OCI-LY3 (cell line): Measurements from ENCODE around the gene DENND2C.

ENCODE experiments used
- H2AFZ ChIP-seq: fragments of 200-600, 300-600 bp; shearing (Covaris generic); 2 replicates; pipeline ENCODE4 v1.6.0; 2014; ENCODE audit warnings: antibody characterized with exemption, low read depth, low read length
- H3K27ac ChIP-seq: fragments of 200-600, 300-600 bp; sonication (generic); 2 replicates; pipeline ENCODE4 v1.5.1; 2014; ENCODE audit warnings: mild to moderate bottlenecking, low read length, moderate library complexity, mixed read lengths
- H3K27me3 ChIP-seq: fragments of 200-600, 300-600 bp; sonication (generic); 2 replicates; pipeline ENCODE4 v1.6.1; 2014; ENCODE audit warnings: low read depth, low read length, mixed read lengths
- H3K36me3 ChIP-seq: fragments of 200-600, 300-600 bp; sonication (generic); replicated peaks from 2 replicates; pipeline ENCODE3; 2014; ENCODE audit warnings: low read depth, low read length, mixed read lengths
- H3K4me1 ChIP-seq: fragments of 300-600, 200-600 bp; sonication (generic); 2 replicates; pipeline ENCODE4 v1.6.1; 2014; ENCODE audit warnings: low read length, mixed read lengths
- H3K4me2 ChIP-seq: fragments of 200-600, 300-600 bp; sonication (generic); 2 replicates; pipeline ENCODE4 v1.6.1; 2014; ENCODE audit warnings: low read length, mixed read lengths
- H3K4me3 ChIP-seq: fragments of 300-600, 200-600 bp; sonication (generic); 2 replicates; pipeline ENCODE4 v1.5.1; 2014; ENCODE audit warnings: antibody characterized with exemption, mild to moderate bottlenecking, low read length, moderate library complexity
- H3K79me2 ChIP-seq: fragments of 300-600, 200-600 bp; shearing (Covaris generic); 2 replicates; pipeline ENCODE4 v1.6.1; 2014; ENCODE audit warnings: mild to moderate bottlenecking, low read length, mixed read lengths
- H3K9ac ChIP-seq: fragments of 300-600, 200-600 bp; shearing (Covaris generic); 2 replicates; pipeline ENCODE4 v1.6.0; 2014; ENCODE audit warnings: mild to moderate bottlenecking, low read length, moderate library complexity
- H3K9me3 ChIP-seq: fragments of 200-600, 300-600 bp; shearing (Covaris generic); 2 replicates; pipeline ENCODE4 v1.6.1; 2014; ENCODE audit warnings: low read length, mixed read lengths; ENCODE audit not compliant: insufficient read depth
- H4K20me1 ChIP-seq: fragments of 200-600, 300-600 bp; sonication (generic); 2 replicates; pipeline ENCODE4 v1.6.1; 2016; ENCODE audit warnings: low read length, mixed read lengths; ENCODE audit not compliant: insufficient read depth
- CTCF ChIP-seq: fragments of 200-600, 300-600 bp; sonication (generic); IDR thresholded peaks from 2 replicates; pipeline ENCODE4 v1.5.1; 2014; ENCODE audit warnings: antibody characterized with exemption, low read length, low read depth
- EZH2phosphoT487 ChIP-seq: fragments of 200-600 bp; shearing (Covaris generic); IDR thresholded peaks from 2 replicates; pipeline ENCODE4 v1.6.1; 2018; ENCODE audit warnings: antibody characterized with exemption, mixed run types, low read depth

The DENND2C gene

GRCh38 chr1:114685851-114686250, 16.0 kb upstream of the DENND2C start:
- H3K9me3 ChIP-seq: no peaks in the 10 kb centered on the region
- TF ChIP-seq CTCF (no peak), EZH2phosphoT487 (no peak)
- no peaks in the 10 kb centered on the region for H4K20me1 ChIP-seq

GRCh38 chr1:114677691-114678090, 7.8 kb upstream of the DENND2C start:
- Histone ChIP-seq H4K20me1 (no peaks in the 10 kb centered on the region), H3K27me3 (0 out of 2 replicates have a peak, but pooled peaks cover 7% of the 10 kb centered on the region), H3K9me3 (no peaks in the 10 kb centered on the region), H3K4me2 (no peak overlapping the region), H2AFZ (no peak overlapping the region), H3K36me3 (no peaks in the 10 kb centered on the region), H3K4me3 (no peak overlapping the region), H3K79me2 (no peaks in the 10 kb centered on the region), H3K27ac (no peak overlapping the region), H3K4me1 (no peaks in the 10 kb centered on the region), H3K9ac (no peak overlapping the region)
- TF ChIP-seq CTCF (no peak), EZH2phosphoT487 (no peak)

More at GRCh38 chr1:114685851-114686250, 16.0 kb upstream of the DENND2C start:
- Histone ChIP-seq H3K4me2 (no peak overlapping the region), H3K79me2 (no peaks in the 10 kb centered on the region), H3K4me1 (no peaks in the 10 kb centered on the region), H3K27me3 (no peaks in the 10 kb centered on the region), H2AFZ (no peak overlapping the region), H3K9ac (no peak overlapping the region), H3K27ac (no peak overlapping the region), H3K36me3 (no peaks in the 10 kb centered on the region), H3K4me3 (no peak overlapping the region)

GRCh38 chr1:114676115-114676514, 6.3 kb upstream of the DENND2C start:
- Histone ChIP-seq H3K27ac (no peak overlapping the region), H4K20me1 (no peaks in the 10 kb centered on the region), H3K9ac (no peak overlapping the region), H3K4me3 (no peak overlapping the region), H3K9me3 (no peaks in the 10 kb centered on the region), H2AFZ (no peak overlapping the region), H3K36me3 (no peaks in the 10 kb centered on the region), H3K4me2 (no peak overlapping the region), H3K4me1 (no peaks in the 10 kb centered on the region), H3K79me2 (no peaks in the 10 kb centered on the region), H3K27me3 (0 out of 2 replicates have a peak, but pooled peaks cover 7% of the 10 kb centered on the region)
- TF ChIP-seq CTCF (no peak), EZH2phosphoT487 (no peak)

- Histone ChIP-seq H3K4me3 (no peak overlapping the region), H3K36me3 (no peaks in the 10 kb centered on the region), H3K79me2 (no peaks in the 10 kb centered on the region), H3K27me3 (peaks cover 15% of the 10 kb centered on the region; the same call in 1 of the 2 replicates), H4K20me1 (no peaks in the 10 kb centered on the region), H3K9me3 (no peaks in the 10 kb centered on the region), H3K9ac (no peak overlapping the region), H3K27ac (no peak overlapping the region), H2AFZ (no peak overlapping the region), H3K4me2 (no peak overlapping the region), H3K4me1 (peaks cover 5% of the 10 kb centered on the region; the same call in 1 of the 2 replicates)
- TF ChIP-seq EZH2phosphoT487: no peak
- TF ChIP-seq CTCF: no peak
Observed at GRCh38 chr1:114671939-114672275, 2.1 kb upstream of the DENND2C start.
